RWPE2 (cell line): ENCODE data around the gene TRIM9.

ENCODE experiments used
- ATAC-seq: fragments of 200-7000 bp; cut with Tn5 transposase; 3 replicates; pipeline ENCODE4 v1.9.1; 2021; ENCODE audit warnings: low read depth
- DNase-seq: peaks from one replicate; pipeline ENCODE4 v3.0.0-alpha.2; 2020; ENCODE audit warnings: low spot score
- H3K27ac ChIP-seq: fragments of 450-650 bp; 2 replicates; pipeline ENCODE4 v1.5.1; 2017; ENCODE audit warnings: mild to moderate bottlenecking; ENCODE audit not compliant: poor library complexity, severe bottlenecking
- H3K27me3 ChIP-seq: fragments of 250-450 bp; sonication (Bioruptor Pico); 2 replicates; pipeline ENCODE4 v1.5.1; 2021; ENCODE audit warnings: mild to moderate bottlenecking, moderate library complexity; ENCODE audit not compliant: insufficient read depth, poor library complexity, severe bottlenecking
- H3K36me3 ChIP-seq: fragments of 250-450 bp; sonication (Bioruptor Pico); 2 replicates; pipeline ENCODE4 v1.5.1; 2020; ENCODE audit warnings: low read depth, mild to moderate bottlenecking, moderate library complexity
- H3K4me1 ChIP-seq: fragments of 250-450 bp; sonication (Bioruptor Pico); 2 replicates; pipeline ENCODE4 v1.5.1; 2021; ENCODE audit warnings: mild to moderate bottlenecking, moderate library complexity; ENCODE audit not compliant: insufficient read depth, poor library complexity, severe bottlenecking
- H3K4me3 ChIP-seq: fragments of 250-450 bp; sonication (Bioruptor Pico); 2 replicates; pipeline ENCODE4 v1.5.1; 2021; ENCODE audit warnings: mild to moderate bottlenecking, moderate library complexity; ENCODE audit not compliant: severe bottlenecking
- H3K9me3 ChIP-seq: fragments of 250-450 bp; sonication (Bioruptor Pico); 2 replicates; pipeline ENCODE4 v1.5.1; 2021; ENCODE audit warnings: mild to moderate bottlenecking, moderate library complexity; ENCODE audit not compliant: severe bottlenecking
- TF ChIP-seq, protein P1 (sequence below): fragments of 450-650 bp; IDR thresholded peaks from one replicate; pipeline ENCODE4 v1.5.1; 2017; ENCODE audit warnings: mild to moderate bottlenecking, moderate library complexity; ENCODE audit not compliant: poor library complexity, severe bottlenecking

TRIM9 gene

DNA sequence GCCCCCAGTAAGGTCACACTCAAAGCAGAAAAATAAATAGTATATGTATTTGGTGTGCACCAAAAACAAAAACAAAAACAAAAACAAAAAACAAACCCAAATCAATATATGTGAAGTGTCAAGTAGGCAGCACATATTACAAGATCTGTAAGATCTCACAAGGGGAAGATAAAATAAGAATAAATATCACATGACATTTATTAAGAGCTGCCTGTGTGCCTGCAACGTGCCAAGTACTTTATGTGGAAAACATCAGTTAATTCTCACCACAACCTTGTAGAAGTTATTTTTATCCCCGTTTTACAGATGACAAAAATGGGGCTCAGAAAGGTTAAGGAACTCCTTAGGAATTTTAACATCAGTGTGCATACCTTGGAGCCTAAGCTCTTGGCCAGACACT lies 26.6 kb downstream of the TRIM9 start:
- no peaks in the 10 kb centered on the region for H3K27me3 ChIP-seq
- ATAC-seq: no peak

DNA sequence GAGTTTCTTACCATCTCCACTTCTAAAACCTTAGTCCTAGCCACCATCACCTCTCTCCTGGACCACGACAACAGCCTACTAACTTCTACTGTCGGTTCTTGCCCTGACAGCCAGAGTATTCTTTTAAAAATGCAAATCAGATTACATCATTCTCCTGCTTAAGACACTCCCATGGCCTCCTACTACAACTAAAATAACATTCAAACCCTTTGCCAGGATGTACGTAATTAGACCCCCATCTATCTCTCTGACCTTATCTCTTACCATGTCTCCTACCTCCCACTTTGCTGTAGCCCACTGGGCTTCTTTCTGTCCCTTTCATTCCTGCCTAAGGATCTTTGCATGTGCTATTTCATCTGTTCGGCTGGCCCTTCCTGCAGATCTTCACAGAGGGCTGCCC lies 27.6 kb downstream of the TRIM9 start:
- DNase-seq: no peak
- H3K9me3 ChIP-seq: no peaks in the 10 kb centered on the region
- no peaks in the 10 kb centered on the region for H3K4me1 ChIP-seq
- H3K4me3 ChIP-seq: no peak overlapping the region
- no peak overlapping the region for H3K27ac ChIP-seq
- H3K36me3 ChIP-seq: no peaks in the 10 kb centered on the region
- no peaks in the 10 kb centered on the region for H3K27me3 ChIP-seq
- TF ChIP-seq, protein P1, sequence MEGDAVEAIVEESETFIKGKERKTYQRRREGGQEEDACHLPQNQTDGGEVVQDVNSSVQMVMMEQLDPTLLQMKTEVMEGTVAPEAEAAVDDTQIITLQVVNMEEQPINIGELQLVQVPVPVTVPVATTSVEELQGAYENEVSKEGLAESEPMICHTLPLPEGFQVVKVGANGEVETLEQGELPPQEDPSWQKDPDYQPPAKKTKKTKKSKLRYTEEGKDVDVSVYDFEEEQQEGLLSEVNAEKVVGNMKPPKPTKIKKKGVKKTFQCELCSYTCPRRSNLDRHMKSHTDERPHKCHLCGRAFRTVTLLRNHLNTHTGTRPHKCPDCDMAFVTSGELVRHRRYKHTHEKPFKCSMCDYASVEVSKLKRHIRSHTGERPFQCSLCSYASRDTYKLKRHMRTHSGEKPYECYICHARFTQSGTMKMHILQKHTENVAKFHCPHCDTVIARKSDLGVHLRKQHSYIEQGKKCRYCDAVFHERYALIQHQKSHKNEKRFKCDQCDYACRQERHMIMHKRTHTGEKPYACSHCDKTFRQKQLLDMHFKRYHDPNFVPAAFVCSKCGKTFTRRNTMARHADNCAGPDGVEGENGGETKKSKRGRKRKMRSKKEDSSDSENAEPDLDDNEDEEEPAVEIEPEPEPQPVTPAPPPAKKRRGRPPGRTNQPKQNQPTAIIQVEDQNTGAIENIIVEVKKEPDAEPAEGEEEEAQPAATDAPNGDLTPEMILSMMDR: no peak
- ATAC-seq: no peak

More for the DNA sequence above, 26.6 kb downstream of the TRIM9 start:
- no peaks in the 10 kb centered on the region for H3K9me3 ChIP-seq
- no peak overlapping the region for H3K27ac ChIP-seq
- no peaks in the 10 kb centered on the region for H3K4me1 ChIP-seq
- H3K36me3 ChIP-seq: no peaks in the 10 kb centered on the region
- no peak for DNase-seq
- no peak overlapping the region for H3K4me3 ChIP-seq
- TF ChIP-seq, protein P1: no peak

DNA sequence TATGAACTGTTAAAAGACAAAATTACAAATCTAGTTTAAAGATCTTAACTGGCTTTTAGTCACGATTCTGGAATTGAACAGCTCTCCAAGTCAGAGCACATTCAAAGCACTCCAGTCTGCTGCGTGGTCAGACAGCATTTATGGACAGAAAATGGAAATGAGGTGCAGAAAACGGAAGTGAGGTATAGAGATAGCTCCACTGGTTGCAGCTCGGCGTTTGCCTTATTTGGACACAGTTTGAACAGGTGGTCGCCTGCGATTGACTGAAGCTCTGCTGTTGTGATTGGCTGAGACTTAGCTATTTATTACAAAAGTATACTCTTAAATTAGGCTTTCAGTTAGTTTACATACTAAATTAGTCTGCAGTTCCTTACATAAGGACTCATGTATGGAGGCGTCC lies 28.3 kb downstream of the TRIM9 start:
- Histone ChIP-seq H3K4me3 (no peak overlapping the region), H3K36me3 (no peaks in the 10 kb centered on the region), H3K4me1 (no peaks in the 10 kb centered on the region), H3K9me3 (no peaks in the 10 kb centered on the region), H3K27me3 (no peaks in the 10 kb centered on the region), H3K27ac (no peak overlapping the region)
- DNase-seq (no peak), ATAC-seq (no peak)
- TF ChIP-seq, protein P1: no peak

DNA sequence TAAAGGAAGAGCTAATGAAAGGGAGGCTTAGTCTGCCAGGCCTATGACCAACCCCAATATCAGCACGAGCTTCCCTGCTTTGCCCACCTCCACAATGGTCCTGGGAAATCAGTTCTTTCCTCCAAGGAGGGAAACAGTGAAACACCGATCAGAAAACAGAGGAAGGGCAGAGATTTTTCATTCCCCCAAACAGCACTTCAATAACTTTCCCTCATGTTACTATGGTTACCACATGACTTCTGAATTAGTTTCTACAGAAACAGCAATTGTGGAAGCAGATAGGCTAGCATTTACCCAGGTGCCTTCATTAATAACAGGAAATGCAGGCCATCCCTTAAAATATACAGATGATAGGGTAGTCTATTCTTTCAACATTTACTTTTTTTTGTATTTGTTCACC lies 35.9 kb downstream of the TRIM9 start:
- ATAC-seq (no peak), DNase-seq (no peak)
- H3K4me3 ChIP-seq: no peak overlapping the region
- H3K27me3 ChIP-seq: no peaks in the 10 kb centered on the region
- no peaks in the 10 kb centered on the region for H3K36me3 ChIP-seq
- TF ChIP-seq, protein P1: no peak
- no peak overlapping the region for H3K27ac ChIP-seq
- H3K4me1 ChIP-seq: no peaks in the 10 kb centered on the region
- H3K9me3 ChIP-seq: no peaks in the 10 kb centered on the region

DNA sequence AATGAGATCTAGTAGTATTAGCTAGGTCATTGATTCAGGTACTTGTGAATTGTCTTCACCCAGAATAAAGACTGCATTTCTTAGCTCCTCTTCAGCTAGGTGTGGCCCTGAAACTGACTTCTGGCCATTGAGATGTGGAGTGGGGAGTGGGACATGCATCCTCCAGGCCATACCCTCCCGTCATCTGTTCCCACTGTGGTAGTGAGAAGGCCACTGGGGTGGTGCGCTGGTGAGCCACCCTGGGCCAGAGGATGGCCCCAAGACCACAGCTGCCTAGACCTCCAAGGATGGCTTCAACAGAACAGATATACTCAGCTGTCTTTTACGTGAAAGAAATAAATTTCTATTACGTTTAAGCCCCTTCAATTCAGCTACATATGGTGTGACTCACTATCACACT lies 36.5 kb downstream of the TRIM9 start:
- Histone ChIP-seq H3K4me3 (no peak overlapping the region), H3K36me3 (no peaks in the 10 kb centered on the region), H3K9me3 (no peaks in the 10 kb centered on the region), H3K4me1 (no peaks in the 10 kb centered on the region), H3K27me3 (no peaks in the 10 kb centered on the region), H3K27ac (no peak overlapping the region)
- ATAC-seq (no peak), DNase-seq (no peak)
- TF ChIP-seq, protein P1: no peak
